Peyer's patch (tissue), 4 donors: ENCODE measurements around the gene CLEC2A.

Source experiments
- POLR2A ChIP-seq, 2 donors: fragments of 450-650 bp; IDR thresholded peaks; one replicate each; pipeline ENCODE4 v1.5.1; 2017; ENCODE audit warnings: antibody characterized with exemption in 2 of 2, mild to moderate bottlenecking in 2 of 2, moderate library complexity in 2 of 2
- TF ChIP-seq, protein P1 (sequence below), 6 experiments: fragments of 450-650 bp in 4 of 6; fragments of 200-600 bp in 2 of 6; sonication (generic) in 1 of 6; IDR thresholded peaks; one replicate each; pipeline ENCODE4 v1.5.1; 2017 to 2019; ENCODE audit warnings: antibody characterized with exemption in 6 of 6, mild to moderate bottlenecking in 3 of 6, moderate library complexity in 1 of 6

DNA sequence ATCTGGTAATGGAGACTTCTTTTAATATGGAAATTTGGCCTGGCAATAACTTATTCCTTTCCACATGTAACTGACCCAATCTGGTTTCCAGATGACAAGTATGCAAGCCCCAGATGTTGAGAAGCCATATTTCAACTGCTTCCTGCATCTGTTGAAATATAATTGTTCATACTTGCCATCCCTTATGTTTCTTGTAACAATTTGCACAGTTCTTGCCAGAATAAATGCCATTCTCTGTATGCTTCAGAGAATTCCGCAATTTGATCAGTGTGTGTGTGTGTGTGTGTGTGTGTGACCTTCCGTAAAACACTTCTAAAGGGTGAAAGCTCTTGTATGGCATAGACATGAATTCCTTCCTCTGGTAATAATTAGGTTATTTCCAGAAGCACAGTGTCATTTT is 1.8 kb upstream of the CLEC2A start:
- TF ChIP-seq, protein P1, sequence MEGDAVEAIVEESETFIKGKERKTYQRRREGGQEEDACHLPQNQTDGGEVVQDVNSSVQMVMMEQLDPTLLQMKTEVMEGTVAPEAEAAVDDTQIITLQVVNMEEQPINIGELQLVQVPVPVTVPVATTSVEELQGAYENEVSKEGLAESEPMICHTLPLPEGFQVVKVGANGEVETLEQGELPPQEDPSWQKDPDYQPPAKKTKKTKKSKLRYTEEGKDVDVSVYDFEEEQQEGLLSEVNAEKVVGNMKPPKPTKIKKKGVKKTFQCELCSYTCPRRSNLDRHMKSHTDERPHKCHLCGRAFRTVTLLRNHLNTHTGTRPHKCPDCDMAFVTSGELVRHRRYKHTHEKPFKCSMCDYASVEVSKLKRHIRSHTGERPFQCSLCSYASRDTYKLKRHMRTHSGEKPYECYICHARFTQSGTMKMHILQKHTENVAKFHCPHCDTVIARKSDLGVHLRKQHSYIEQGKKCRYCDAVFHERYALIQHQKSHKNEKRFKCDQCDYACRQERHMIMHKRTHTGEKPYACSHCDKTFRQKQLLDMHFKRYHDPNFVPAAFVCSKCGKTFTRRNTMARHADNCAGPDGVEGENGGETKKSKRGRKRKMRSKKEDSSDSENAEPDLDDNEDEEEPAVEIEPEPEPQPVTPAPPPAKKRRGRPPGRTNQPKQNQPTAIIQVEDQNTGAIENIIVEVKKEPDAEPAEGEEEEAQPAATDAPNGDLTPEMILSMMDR (IDR thresholded peaks at IDR 0.05) = no peak
- no peak for TF ChIP-seq POLR2A (IDR thresholded peaks at IDR 0.05)
